SK-N-SH treated with all-trans-retinoic acid at 6 μM for 48 hours (cell line): Measurements from ENCODE around the gene SNED1.

Source experiments
- ATAC-seq: fragments of 200-7000 bp; cut with Tn5 transposase; 3 replicates; pipeline ENCODE4 v1.9.1; 2020; ENCODE audit warnings: mild to moderate bottlenecking, moderate library complexity
- ARNTL ChIP-seq: fragments of 450-650 bp; formaldehyde crosslinking; IDR thresholded peaks from 2 replicates; pipeline ENCODE4 v1.5.0; 2020; ENCODE audit warnings: low read depth, mild to moderate bottlenecking, moderate library complexity, borderline replicate concordance
- BACH2 ChIP-seq: fragments of 250-450 bp; sonication (Bioruptor Pico); IDR thresholded peaks from 2 replicates; pipeline ENCODE4 v1.9.0; 2021; ENCODE audit warnings: mild to moderate bottlenecking, borderline replicate concordance
- CSDC2 ChIP-seq: fragments of 250-450 bp; sonication (Bioruptor Pico); IDR thresholded peaks from 2 replicates; pipeline ENCODE4 v1.5.0; 2020; ENCODE audit warnings: mild to moderate bottlenecking, moderate library complexity
- ESRRG ChIP-seq: fragments of 250-450 bp; sonication (Bioruptor Pico); IDR thresholded peaks from 2 replicates; pipeline ENCODE4 v1.6.1; 2021; ENCODE audit warnings: mild to moderate bottlenecking
- ISL1 ChIP-seq: fragments of 250-450 bp; sonication (Bioruptor Pico); IDR thresholded peaks from 2 replicates; pipeline ENCODE4 v2.1.2; 2022; ENCODE audit warnings: mild to moderate bottlenecking, moderate library complexity
- OSR1 ChIP-seq: fragments of 250-450 bp; sonication (Bioruptor Pico); IDR thresholded peaks from 2 replicates; pipeline ENCODE4 v1.8.0; 2022; ENCODE audit warnings: moderate library complexity, mild to moderate bottlenecking, inconsistent platforms
- PPARA ChIP-seq: fragments of 250-450 bp; sonication (Bioruptor Pico); IDR thresholded peaks from 2 replicates; pipeline ENCODE4 v1.5.0; 2020; ENCODE audit warnings: mild to moderate bottlenecking, borderline replicate concordance
- SNAI2 ChIP-seq: fragments of 250-450 bp; sonication (Bioruptor Pico); IDR thresholded peaks from 2 replicates; pipeline ENCODE4 v1.5.0; 2020; ENCODE audit warnings: mild to moderate bottlenecking, moderate library complexity
- TCF4 ChIP-seq: fragments of 250-450 bp; sonication (Bioruptor Pico); IDR thresholded peaks from 2 replicates; pipeline ENCODE4 v1.8.0; 2021; ENCODE audit warnings: mild to moderate bottlenecking, moderate library complexity, borderline replicate concordance
- TSHZ2 ChIP-seq: fragments of 250-450 bp; sonication (Bioruptor Pico); IDR thresholded peaks from 2 replicates; pipeline ENCODE4 v1.5.0; 2020; ENCODE audit warnings: mild to moderate bottlenecking, moderate library complexity
- ZC3H10 ChIP-seq: fragments of 250-450 bp; sonication (Bioruptor Pico); IDR thresholded peaks from 2 replicates; pipeline ENCODE4 v1.5.1; 2021; ENCODE audit warnings: mild to moderate bottlenecking, moderate library complexity
- ZFP3 ChIP-seq: fragments of 250-450 bp; sonication (Bioruptor Pico); IDR thresholded peaks from 2 replicates; pipeline ENCODE4 v1.5.0; 2020; ENCODE audit warnings: mild to moderate bottlenecking, moderate library complexity
- ZFP30 ChIP-seq: fragments of 450-650 bp; formaldehyde crosslinking; IDR thresholded peaks from 2 replicates; pipeline ENCODE4 v1.5.0; 2022; ENCODE audit warnings: mild to moderate bottlenecking, moderate library complexity
- ZNF565 ChIP-seq: fragments of 450-650 bp; formaldehyde crosslinking; conservative IDR thresholded peaks from 2 replicates; pipeline ENCODE4 v1.5.0; 2020; ENCODE audit warnings: low read depth, mild to moderate bottlenecking, moderate library complexity
- ZNF70 ChIP-seq: fragments of 450-650 bp; formaldehyde crosslinking; IDR thresholded peaks from 2 replicates; pipeline ENCODE4 v1.5.0; 2020; ENCODE audit warnings: mild to moderate bottlenecking, moderate library complexity
- ZNF8 ChIP-seq: fragments of 450-650 bp; formaldehyde crosslinking; IDR thresholded peaks from 2 replicates; pipeline ENCODE4 v1.5.0; 2020; ENCODE audit warnings: mild to moderate bottlenecking, moderate library complexity
- TF ChIP-seq, protein P1 (sequence below): fragments of 250-450 bp; sonication (Bioruptor Pico); IDR thresholded peaks from 2 replicates; pipeline ENCODE4 v1.8.0; 2020; ENCODE audit warnings: mild to moderate bottlenecking, moderate library complexity, borderline replicate concordance
- TF ChIP-seq, protein P2 (sequence below): fragments of 250-450 bp; sonication (Bioruptor Pico); IDR thresholded peaks from 2 replicates; pipeline ENCODE4 v1.5.1; 2021; ENCODE audit warnings: mild to moderate bottlenecking, moderate library complexity
- TF ChIP-seq, protein P3 (sequence below): fragments of 250-450 bp; sonication (Bioruptor Pico); IDR thresholded peaks from 2 replicates; pipeline ENCODE4 v1.8.0; 2021; ENCODE audit warnings: low read depth, mild to moderate bottlenecking, moderate library complexity, borderline replicate concordance
- TF ChIP-seq, protein P4 (sequence below): fragments of 250-450 bp; sonication (Bioruptor Pico); IDR thresholded peaks from 2 replicates; pipeline ENCODE4 v1.5.1; 2020; ENCODE audit warnings: low read depth, mild to moderate bottlenecking, moderate library complexity

SNED1 gene

DNA sequence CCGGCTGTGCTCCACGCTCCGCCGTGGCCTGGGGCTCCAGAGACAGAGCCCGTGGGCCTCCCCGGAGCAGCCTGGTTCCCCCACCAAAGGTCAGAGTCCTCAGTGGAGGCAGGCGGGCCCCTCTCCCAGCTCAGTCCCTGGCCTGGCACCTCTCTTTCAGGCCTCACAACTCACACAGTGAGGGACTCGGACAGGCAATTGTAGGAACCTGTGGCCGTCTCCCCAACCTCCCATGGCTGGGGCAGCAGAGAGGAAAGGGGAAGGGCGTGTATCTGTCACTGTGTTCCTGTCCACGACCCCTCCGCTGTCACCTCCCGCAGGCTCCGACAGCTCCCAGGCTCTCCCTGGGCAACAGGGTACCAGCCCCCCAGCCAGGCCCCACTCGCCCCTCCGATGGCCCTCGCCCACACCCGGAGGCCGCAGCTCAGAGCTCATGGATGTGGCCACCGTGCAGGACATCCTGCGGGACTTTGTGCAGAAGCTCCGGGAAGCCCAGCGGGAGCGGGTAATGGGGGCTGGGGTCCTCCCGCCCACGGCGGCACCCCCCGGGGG lies 32.4 kb upstream of the SNED1 start:
- TF ChIP-seq ESRRG (CRISPR knock-in tag): no peak
- no peak for ATAC-seq

GRCh38 chr2:240966457-240966905 lies 31.9 kb upstream of the SNED1 start:
- ATAC-seq: no peak
- TF ChIP-seq ISL1 (CRISPR knock-in tag) (no peak), OSR1 (CRISPR knock-in tag) (no peak), ZNF8 (no peak), CSDC2 (CRISPR knock-in tag) (no peak), ZNF70 (CRISPR knock-in tag) (no peak), ARNTL (CRISPR knock-in tag) (no peak), TCF4 (no peak), ZNF565 (no peak), ZC3H10 (no peak), SNAI2 (no peak)
- TF ChIP-seq, protein P1, sequence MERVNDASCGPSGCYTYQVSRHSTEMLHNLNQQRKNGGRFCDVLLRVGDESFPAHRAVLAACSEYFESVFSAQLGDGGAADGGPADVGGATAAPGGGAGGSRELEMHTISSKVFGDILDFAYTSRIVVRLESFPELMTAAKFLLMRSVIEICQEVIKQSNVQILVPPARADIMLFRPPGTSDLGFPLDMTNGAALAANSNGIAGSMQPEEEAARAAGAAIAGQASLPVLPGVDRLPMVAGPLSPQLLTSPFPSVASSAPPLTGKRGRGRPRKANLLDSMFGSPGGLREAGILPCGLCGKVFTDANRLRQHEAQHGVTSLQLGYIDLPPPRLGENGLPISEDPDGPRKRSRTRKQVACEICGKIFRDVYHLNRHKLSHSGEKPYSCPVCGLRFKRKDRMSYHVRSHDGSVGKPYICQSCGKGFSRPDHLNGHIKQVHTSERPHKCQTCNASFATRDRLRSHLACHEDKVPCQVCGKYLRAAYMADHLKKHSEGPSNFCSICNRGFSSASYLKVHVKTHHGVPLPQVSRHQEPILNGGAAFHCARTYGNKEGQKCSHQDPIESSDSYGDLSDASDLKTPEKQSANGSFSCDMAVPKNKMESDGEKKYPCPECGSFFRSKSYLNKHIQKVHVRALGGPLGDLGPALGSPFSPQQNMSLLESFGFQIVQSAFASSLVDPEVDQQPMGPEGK (CRISPR knock-in tag): no peak
- TF ChIP-seq, all 23 proteins: peak for 0

DNA sequence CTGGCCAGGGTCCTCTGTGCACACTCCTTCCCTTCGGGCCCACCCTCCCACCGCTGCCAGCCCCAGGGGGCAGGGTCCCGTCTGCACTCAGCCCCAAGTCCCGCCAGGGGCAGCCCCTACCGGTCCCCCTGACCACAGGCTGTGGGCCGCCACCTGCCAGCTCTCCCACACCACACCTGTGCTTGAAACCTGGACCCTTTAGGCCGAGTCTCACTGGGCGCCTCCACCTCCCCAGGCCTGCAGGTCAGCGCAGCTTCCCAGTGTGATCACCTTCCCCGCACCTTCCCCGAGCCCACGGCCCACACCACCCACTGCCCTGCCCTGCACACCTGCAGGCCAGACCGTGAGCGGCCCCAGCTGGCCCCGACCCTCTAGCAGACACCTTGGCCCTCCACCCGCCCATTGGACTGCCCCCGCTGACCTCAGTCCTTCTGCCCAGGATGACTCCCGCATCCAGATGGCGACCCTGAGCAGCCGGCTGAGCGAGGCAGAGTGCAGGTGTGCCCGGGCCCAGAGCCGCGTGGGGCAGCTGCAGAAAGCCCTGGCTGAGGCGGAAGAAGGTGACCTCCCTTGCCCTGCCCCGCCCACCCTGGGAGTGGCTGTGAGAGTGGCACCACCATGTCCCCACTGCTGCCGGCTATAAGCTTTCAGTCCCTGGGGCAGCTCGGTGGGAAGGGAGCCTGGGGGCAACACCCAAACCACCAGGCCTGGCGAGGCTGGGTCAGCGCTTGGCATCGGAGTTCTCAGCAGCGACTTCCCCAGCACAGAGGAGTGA lies 31.3 kb upstream of the SNED1 start:
- TF ChIP-seq TCF4 (no peak), ZC3H10 (no peak), PPARA (no peak), ZNF70 (CRISPR knock-in tag) (no peak), ESRRG (CRISPR knock-in tag) (no peak), SNAI2 (no peak), ZFP30 (CRISPR knock-in tag) (no peak), OSR1 (CRISPR knock-in tag) (no peak), BACH2 (CRISPR knock-in tag) (no peak), ARNTL (CRISPR knock-in tag) (no peak)
- TF ChIP-seq, protein P2, sequence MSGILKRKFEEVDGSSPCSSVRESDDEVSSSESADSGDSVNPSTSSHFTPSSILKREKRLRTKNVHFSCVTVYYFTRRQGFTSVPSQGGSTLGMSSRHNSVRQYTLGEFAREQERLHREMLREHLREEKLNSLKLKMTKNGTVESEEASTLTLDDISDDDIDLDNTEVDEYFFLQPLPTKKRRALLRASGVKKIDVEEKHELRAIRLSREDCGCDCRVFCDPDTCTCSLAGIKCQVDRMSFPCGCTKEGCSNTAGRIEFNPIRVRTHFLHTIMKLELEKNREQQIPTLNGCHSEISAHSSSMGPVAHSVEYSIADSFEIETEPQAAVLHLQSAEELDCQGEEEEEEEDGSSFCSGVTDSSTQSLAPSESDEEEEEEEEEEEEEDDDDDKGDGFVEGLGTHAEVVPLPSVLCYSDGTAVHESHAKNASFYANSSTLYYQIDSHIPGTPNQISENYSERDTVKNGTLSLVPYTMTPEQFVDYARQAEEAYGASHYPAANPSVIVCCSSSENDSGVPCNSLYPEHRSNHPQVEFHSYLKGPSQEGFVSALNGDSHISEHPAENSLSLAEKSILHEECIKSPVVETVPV (CRISPR knock-in tag): no peak
- TF ChIP-seq, protein P3, sequence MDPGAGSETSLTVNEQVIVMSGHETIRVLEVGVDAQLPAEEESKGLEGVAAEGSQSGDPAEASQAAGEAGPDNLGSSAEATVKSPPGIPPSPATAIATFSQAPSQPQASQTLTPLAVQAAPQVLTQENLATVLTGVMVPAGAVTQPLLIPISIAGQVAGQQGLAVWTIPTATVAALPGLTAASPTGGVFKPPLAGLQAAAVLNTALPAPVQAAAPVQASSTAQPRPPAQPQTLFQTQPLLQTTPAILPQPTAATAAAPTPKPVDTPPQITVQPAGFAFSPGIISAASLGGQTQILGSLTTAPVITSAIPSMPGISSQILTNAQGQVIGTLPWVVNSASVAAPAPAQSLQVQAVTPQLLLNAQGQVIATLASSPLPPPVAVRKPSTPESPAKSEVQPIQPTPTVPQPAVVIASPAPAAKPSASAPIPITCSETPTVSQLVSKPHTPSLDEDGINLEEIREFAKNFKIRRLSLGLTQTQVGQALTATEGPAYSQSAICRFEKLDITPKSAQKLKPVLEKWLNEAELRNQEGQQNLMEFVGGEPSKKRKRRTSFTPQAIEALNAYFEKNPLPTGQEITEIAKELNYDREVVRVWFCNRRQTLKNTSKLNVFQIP: no peak
- TF ChIP-seq, protein P4, sequence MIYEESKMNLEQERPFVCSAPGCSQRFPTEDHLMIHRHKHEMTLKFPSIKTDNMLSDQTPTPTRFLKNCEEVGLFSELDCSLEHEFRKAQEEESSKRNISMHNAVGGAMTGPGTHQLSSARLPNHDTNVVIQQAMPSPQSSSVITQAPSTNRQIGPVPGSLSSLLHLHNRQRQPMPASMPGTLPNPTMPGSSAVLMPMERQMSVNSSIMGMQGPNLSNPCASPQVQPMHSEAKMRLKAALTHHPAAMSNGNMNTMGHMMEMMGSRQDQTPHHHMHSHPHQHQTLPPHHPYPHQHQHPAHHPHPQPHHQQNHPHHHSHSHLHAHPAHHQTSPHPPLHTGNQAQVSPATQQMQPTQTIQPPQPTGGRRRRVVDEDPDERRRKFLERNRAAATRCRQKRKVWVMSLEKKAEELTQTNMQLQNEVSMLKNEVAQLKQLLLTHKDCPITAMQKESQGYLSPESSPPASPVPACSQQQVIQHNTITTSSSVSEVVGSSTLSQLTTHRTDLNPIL (CRISPR knock-in tag): no peak
- TF ChIP-seq, all 23 proteins: peak for 0
- no peak for ATAC-seq

DNA sequence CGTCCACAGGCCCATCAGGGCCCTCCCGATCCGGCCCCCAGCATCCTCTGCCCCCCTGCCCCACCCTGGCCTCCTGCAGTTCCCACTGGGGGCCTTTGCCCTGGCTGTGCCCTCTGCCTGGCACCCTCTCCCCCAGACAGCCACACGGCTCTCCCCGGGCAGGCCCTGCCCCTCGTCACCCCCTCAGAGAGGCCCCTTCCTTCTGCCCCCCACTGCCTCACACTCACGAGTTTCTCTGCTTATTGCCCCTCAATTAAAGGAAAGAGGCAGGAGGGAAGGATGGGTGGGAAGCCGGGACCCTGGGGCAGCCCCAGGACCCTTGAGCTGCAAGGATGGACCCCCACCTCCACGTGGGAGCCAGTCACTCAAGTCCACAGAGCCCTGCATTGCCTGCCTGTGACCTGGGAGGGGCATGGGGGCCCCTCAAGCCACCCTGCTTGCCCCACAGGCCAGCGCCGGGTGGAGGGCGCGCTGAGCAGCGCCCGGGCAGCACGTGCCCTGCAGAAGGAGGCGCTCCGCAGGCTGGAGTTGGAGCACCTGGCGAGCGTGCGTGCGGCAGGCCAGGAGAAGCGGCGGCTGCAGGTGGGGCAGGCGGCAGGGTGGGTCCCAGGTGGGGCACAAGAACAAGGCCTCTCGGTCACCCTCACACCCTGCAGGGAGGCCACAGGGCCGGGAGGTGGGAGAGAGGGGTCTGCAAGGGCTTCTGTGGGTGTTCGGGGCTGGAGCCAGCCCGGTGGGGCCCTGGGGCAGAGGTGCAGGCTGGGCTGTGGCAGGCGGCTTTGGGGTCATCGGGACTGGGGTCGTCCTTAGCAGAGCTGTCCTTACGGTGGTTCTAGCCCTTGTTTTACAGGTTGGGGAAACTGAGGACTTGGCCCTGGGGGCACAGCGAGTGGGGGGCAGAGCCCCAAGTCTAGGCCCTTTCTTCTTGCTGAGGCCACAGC lies 30.5 kb upstream of the SNED1 start:
- no peak for ATAC-seq
- TF ChIP-seq, protein P2 (CRISPR knock-in tag): no peak
- TF ChIP-seq OSR1 (CRISPR knock-in tag) (no peak), ZC3H10 (no peak), ZFP3 (CRISPR knock-in tag) (no peak), TSHZ2 (CRISPR knock-in tag) (no peak), ARNTL (CRISPR knock-in tag) (no peak)
- TF ChIP-seq, protein P1 (CRISPR knock-in tag): no peak
